GM19397 (cell line): ENCODE measurements around the gene SMARCA2.

Experiments
- ATAC-seq: cut with Tn5 transposase; IDR thresholded peaks from one replicate; pipeline ENCODE4 v1.9.1; 2021; ENCODE audit warnings: mild to moderate bottlenecking, moderate library complexity; ENCODE audit not compliant: unreplicated experiment

SMARCA2 gene

DNA sequence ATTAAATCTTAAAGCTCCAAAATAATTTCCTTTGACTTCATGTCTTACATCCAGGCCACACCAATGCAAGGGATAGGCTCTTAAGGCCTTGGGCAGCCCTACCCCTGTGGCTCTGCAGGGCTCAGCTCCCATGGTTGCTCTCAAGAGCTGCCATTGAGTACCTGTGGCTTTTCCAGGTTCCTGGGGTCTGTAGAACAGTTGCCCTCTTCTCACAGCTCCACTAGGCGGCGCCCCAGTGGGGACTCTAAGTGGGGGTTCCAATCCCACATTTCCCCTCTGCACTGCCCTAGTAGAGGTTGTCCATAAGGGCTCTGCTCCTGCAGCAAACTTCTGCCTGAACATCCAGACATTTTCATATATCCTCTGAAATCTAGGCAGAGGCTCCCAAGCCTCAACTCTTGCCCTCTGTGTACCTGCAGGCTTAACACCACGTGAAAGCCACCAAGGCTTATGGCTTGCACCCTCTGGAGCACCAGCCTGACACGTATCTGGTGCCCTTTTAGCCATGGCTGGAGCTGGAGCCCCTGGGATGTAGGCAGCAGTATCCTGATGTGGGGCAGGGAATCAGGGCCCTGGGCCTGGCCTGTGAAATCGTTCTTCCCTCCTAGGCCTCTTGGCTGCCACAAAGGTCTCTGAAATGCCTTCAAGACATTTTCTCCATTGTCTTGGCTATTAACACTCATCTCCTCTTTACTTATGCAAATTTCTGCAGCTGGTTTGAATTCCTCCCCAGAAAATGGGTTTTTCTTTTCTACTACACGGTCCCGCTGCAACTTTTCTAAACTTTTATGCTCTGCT lies 185.1 kb downstream of the SMARCA2 start:
- ATAC-seq, result no peak

GRCh38 chr9:2208465-2208864 lies 193.3 kb downstream of the SMARCA2 start:
- no peak for ATAC-seq

- ATAC-seq, result no peak
Measured at GRCh38 chr9:2208991-2209390, 193.8 kb downstream of the SMARCA2 start.

DNA sequence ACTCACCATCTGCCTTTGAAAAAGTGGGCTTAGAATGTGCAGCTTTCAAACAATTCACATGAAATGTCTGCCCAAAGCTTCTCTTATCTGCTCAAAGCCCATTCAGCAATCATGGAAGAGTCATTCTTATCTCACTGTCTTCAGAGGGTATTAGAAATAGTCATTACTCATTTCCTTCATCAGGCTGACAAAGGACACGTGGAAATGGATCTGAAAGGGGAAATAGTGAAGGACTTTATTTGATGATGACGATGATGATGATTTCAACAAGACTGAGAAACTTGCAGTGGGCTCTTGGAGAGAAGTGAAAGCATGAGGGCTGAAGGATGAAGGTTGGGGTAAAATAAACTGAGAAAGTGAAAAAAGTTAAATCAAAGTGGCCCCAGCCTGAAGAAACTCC lies 194.3 kb downstream of the SMARCA2 start:
- no peak for ATAC-seq

DNA sequence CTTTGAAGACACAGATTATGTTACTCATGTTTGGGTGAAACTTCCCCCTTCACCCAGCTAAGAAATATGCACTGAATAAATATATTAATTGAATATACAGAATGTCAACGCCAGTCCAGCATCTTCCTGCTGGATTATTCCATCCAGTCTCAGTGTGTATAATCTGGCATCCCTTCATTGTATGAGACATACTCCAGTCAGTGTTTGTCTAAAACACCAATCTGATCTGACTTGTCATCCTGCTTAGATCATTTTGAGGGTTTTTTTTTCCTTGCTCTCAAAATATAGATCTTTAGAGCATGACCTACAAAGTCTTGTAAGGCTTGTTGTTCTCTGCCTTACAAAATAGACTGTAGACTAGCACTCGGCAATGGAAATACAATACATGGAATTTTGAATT lies 195.1 kb downstream of the SMARCA2 start:
- no peak for ATAC-seq

- no peak for ATAC-seq
Measured at GRCh38 chr9:2213830-2214468, 198.8 kb downstream of the SMARCA2 start.

- ATAC-seq, result no peak
Measured at GRCh38 chr9:2214707-2215106, 199.6 kb downstream of the SMARCA2 start.

GRCh38 chr9:2215921-2216441 lies 200.8 kb downstream of the SMARCA2 start:
- no peak for ATAC-seq

- no peak for ATAC-seq
Measured at GRCh38 chr9:2216591-2216990, 201.4 kb downstream of the SMARCA2 start.

DNA sequence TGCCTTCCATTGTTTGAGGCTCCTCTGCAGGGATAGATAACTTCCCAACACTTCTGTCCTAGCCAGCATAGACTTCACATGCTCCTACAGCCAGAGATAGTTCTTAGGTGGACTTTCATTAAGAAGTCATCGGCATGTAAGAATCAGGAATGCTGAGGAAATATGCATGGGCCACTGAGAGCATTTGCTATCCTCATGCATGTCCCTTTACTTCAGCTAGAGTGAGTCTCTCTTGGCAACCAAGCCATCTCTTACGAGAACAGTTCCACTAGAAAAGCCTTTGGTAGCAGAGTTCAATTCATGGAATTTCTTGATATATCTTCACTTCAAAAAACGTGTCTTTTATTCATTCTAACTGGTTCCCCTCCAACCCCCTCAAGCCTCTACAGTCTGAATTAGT lies 202.4 kb downstream of the SMARCA2 start:
- ATAC-seq, result no peak

DNA sequence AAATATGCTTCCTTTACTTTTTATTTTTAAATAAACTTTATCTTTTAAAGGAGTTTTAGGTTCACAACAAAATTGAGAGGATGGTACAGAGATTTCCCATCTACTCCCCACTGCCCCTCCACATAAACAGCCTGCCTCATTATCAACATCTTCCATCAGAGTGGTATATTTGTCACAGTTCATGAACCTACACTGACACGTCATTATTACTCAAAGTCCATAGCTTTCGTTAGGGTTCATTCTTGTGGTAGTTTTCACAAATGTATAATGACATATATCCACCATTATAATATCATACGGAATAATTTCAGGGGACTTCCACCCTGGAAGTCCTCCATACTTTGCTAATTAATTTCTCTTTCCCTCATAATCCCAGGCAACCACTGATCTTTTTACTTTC lies 204.9 kb downstream of the SMARCA2 start:
- ATAC-seq, result no peak

DNA sequence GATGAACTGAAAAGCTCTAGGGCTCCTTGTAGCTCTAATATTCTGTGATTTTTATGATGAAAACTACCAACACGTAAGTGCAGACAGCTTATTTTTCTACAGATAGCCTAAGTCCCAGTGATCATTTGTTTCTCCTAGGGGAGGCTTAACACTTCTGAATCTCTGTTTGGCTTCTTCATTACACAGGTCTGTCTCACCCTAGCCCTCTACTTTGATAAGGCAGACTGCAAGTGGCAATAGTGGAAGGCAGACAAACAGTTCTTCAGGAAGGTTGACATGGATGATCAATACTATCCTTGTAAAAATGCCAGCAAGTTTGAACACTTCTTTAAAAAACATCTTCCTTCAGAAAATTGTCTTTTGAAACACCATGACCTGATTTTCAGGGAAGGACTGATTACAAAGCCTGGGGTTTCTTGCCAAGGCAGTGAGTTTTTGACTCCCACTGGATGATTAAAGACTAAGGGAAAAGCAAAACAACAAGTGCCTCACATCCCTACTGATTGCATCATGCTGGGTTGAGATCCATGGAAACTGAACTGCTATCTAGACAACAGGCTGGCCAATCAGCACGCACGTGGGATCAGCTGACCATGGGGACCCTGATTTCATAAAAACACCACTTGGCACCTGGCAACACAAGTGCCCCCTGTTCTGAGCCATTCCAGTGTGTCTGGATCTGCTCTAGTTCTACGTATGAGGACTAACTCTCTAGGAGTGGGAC lies 212.2 kb downstream of the SMARCA2 start:
- ATAC-seq, result no peak

GRCh38 chr9:2228132-2228531 lies 213.0 kb downstream of the SMARCA2 start:
- no peak for ATAC-seq

DNA sequence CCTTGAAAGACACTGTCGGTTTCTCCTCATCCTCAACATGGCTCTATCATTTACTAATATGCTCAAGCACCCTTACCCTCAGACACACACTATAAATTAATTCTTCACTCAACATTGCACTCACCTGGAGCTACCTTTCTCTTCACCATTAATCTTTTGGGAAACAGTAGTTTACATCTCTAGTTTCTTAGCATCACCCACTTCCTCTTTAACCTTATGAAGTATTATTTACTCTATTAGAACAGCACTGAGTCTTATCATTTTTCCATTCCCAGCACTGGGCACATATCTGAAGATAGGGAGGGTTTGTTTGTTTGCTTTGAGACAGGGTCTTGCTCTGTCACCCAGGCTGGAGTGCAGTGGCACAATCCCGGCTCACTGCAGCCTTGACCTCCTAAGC lies 213.5 kb downstream of the SMARCA2 start:
- ATAC-seq, result no peak

DNA sequence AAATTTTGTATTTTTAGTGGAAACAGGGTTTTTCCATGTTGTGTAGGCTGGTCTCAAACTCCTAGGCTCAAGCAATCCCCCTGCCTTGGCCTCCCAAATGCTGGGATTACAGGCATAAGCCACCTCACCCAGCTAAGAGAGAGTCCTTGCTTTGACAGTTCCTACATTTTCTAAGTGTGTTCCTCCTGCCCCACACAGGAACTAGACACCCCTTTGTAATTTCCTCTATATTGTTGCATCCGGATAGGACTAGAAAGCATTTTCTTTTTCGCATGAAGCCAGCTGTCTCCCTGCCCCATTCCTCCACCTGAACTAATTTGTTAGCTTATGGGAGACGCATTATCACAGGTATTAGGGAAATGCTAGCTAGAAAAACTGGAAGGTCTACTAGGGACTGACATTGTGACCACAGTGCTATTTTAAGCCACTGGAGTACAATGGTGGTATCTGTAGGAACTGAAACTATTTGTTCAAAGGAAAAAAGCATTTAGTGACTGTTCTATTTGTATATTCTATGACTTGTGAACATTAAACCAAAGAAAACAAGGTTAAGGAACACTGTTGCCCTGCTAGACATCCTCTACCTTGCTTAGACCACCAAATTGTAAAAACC lies 214.1 kb downstream of the SMARCA2 start:
- ATAC-seq, result peak; percentile 60

- ATAC-seq, result no peak
Measured at GRCh38 chr9:2230362-2230761, 215.2 kb downstream of the SMARCA2 start.

DNA sequence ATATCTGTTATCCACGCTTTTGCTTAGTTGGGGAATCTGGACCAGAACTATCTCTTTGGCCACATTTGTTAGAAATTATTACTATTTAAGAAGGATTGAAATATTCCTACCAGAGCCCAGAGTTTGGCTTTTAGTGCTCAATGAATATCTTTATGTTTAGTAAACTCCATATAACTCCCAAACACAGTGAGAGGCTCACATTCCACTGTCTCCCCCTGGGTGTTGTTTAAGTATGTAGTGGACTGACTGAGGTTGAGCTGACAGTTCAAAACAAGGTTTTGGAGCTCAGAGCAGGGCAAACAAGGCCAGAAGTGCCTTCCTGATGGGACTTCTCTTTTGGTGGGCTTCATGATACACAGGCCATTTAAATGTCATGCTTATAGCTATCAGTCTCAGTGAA lies 216.0 kb downstream of the SMARCA2 start:
- ATAC-seq, result no peak

- ATAC-seq, result no peak
Measured at GRCh38 chr9:2231829-2232228, 216.7 kb downstream of the SMARCA2 start.

- no peak for ATAC-seq
Measured at GRCh38 chr9:2233274-2233673, 218.1 kb downstream of the SMARCA2 start.

DNA sequence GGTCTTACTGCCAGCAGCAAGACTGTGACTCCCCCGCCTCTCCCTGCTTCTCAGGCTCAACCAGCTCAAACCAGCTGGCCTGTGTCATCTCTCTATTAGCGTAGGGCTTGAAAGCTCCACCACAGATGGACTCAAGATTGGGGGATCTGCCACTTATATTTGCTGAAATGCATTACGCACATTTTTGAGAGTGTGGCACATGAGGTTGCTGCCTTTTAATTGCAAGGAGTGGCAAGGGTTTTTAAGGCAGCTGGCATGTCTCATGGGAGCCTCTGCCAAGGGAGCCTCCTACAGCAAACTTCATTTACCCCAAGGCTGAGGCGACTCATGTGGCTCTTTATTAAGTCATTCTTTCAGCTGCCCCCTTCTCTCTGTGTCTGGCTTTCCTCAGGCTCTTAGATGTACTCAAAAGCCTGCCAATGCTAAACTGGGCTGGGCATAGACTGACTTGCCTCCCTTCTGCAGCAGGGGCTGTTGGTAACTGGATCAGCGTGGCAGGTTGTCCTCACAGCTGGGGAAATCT lies 219.3 kb downstream of the SMARCA2 start:
- ATAC-seq, result no peak

DNA sequence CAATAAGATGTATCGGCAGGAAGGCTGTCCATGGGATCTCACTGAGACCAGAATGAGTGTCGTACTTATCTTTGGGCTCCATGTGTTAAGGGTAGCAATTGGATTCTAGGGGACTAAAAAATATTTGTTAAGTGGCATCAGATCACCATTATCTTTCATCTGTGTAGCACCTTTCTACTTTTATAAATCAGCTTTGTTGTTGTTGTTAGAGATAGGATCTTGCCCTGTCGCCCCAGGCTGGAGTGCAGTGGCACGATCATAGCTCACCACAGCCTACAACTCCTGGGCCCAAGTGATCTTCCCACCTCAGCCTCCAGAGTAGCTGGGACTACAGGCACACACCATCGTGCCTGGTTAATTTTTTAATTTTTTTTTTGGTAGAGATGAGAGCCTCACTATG lies 220.5 kb downstream of the SMARCA2 start:
- ATAC-seq, result no peak
